ENCODE measurements around the gene LRP1.

- TF ChIP-seq, protein P1, sequence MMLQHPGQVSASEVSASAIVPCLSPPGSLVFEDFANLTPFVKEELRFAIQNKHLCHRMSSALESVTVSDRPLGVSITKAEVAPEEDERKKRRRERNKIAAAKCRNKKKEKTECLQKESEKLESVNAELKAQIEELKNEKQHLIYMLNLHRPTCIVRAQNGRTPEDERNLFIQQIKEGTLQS (IDR thresholded peaks at IDR 0.05), result no peak
- TF ChIP-seq, protein P2, sequence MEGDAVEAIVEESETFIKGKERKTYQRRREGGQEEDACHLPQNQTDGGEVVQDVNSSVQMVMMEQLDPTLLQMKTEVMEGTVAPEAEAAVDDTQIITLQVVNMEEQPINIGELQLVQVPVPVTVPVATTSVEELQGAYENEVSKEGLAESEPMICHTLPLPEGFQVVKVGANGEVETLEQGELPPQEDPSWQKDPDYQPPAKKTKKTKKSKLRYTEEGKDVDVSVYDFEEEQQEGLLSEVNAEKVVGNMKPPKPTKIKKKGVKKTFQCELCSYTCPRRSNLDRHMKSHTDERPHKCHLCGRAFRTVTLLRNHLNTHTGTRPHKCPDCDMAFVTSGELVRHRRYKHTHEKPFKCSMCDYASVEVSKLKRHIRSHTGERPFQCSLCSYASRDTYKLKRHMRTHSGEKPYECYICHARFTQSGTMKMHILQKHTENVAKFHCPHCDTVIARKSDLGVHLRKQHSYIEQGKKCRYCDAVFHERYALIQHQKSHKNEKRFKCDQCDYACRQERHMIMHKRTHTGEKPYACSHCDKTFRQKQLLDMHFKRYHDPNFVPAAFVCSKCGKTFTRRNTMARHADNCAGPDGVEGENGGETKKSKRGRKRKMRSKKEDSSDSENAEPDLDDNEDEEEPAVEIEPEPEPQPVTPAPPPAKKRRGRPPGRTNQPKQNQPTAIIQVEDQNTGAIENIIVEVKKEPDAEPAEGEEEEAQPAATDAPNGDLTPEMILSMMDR (IDR thresholded peaks at IDR 0.05; ENCODE audit: low read depth, low read length, missing input control), result no peak
- TF ChIP-seq GABPA (IDR thresholded peaks at IDR 0.05 in 1 of 2, conservative IDR thresholded peaks at IDR 0.05 in 1 of 2), result no peak
- no peak for TF ChIP-seq RAD21 (IDR thresholded peaks at IDR 0.05)
Observed at GRCh38 chr12:57103856-57104255, 24.4 kb upstream of the LRP1 start.
